DOHH2 (cell line): ENCODE results near the gene DBT.
A peak's percentile ranks its signal among the peaks of the same experiment; 100 is the strongest.

ENCODE experiments used
- H3F3A ChIP-seq: fragments of 200-600 bp; sonication (generic), shearing (Covaris generic); 2 replicates; pipeline ENCODE4 v1.6.0; 2016; ENCODE audit warnings: antibody characterized with exemption, mild to moderate bottlenecking; ENCODE audit not compliant: control insufficient read depth, insufficient read depth
- H3K27ac ChIP-seq: fragments of 200-600 bp; sonication (generic); 2 replicates; pipeline ENCODE4 v1.5.1; 2014; ENCODE audit warnings: low read depth, mild to moderate bottlenecking, low read length, moderate library complexity
- H3K27me3 ChIP-seq: fragments of 200-600 bp; sonication (generic); 2 replicates; pipeline ENCODE4 v1.6.1; 2014; ENCODE audit warnings: mild to moderate bottlenecking, low read length, mixed read lengths; ENCODE audit not compliant: control insufficient read depth
- H3K36me3 ChIP-seq: fragments of 200-600 bp; sonication (generic); 2 replicates; pipeline ENCODE4 v1.6.1; 2014; ENCODE audit warnings: mild to moderate bottlenecking, low read length, moderate library complexity, mixed read lengths; ENCODE audit not compliant: control insufficient read depth
- H3K4me1 ChIP-seq: fragments of 200-600 bp; sonication (generic); 2 replicates; pipeline ENCODE4 v1.6.1; 2014; ENCODE audit warnings: mild to moderate bottlenecking, low read length, mixed read lengths; ENCODE audit not compliant: control insufficient read depth
- H3K4me2 ChIP-seq: fragments of 200-600 bp; sonication (generic); 2 replicates; pipeline ENCODE4 v1.6.0; 2014; ENCODE audit warnings: mild to moderate bottlenecking, low read length, moderate library complexity
- H3K4me3 ChIP-seq: fragments of 200-600 bp; sonication (generic); 2 replicates; pipeline ENCODE4 v1.5.1; 2014; ENCODE audit warnings: mild to moderate bottlenecking, low read length, mixed read lengths
- H3K79me2 ChIP-seq: fragments of 200-600 bp; sonication (generic); 2 replicates; pipeline ENCODE4 v1.6.1; 2014; ENCODE audit warnings: mild to moderate bottlenecking, low read length, mixed read lengths; ENCODE audit not compliant: control insufficient read depth
- H3K9me2 ChIP-seq: fragments of 200-600 bp; sonication (generic); replicated peaks from 2 replicates; pipeline ENCODE4 v1.6.1; 2014; ENCODE audit warnings: mild to moderate bottlenecking, low read length, mixed read lengths; ENCODE audit not compliant: control insufficient read depth
- H3K9me3 ChIP-seq: fragments of 200-600 bp; sonication (generic); 2 replicates; pipeline ENCODE4 v1.6.1; 2014; ENCODE audit warnings: antibody characterized with exemption, low read length, mixed read lengths; ENCODE audit not compliant: control insufficient read depth, insufficient read depth
- H4K20me1 ChIP-seq: fragments of 200-600 bp; sonication (generic); 2 replicates; pipeline ENCODE4 v1.6.0; 2014; ENCODE audit warnings: low read depth, mild to moderate bottlenecking, antibody characterized with exemption, low read length, moderate library complexity; ENCODE audit not compliant: control insufficient read depth, insufficient read depth
- CTCF ChIP-seq: fragments of 200-600 bp; sonication (generic); IDR thresholded peaks from one replicate; pipeline ENCODE4 v1.5.1; 2014; ENCODE audit warnings: antibody characterized with exemption, mild to moderate bottlenecking, low read depth, low read length; ENCODE audit not compliant: poor library complexity, severe bottlenecking
- EZH2phosphoT487 ChIP-seq: fragments of 200-600 bp; sonication (generic); IDR thresholded peaks from 2 replicates; pipeline ENCODE4 v1.6.1; 2017; ENCODE audit warnings: borderline replicate concordance, mild to moderate bottlenecking, antibody characterized with exemption, low read length, moderate library complexity, mixed read lengths

Gene DBT

GRCh38 chr1:100198596-100198995, 51.0 kb downstream of the DBT start:
- H3K4me1 ChIP-seq: no peaks in the 10 kb centered on the region
- H3K9me3 ChIP-seq: no peaks in the 10 kb centered on the region
- TF ChIP-seq CTCF: no peak
- no peak for TF ChIP-seq EZH2phosphoT487
- H3K9me2 ChIP-seq: no peaks in the 10 kb centered on the region
- H3K36me3 ChIP-seq: peaks cover 27% of the 10 kb centered on the region
- H3K27me3 ChIP-seq: no peaks in the 10 kb centered on the region
- H4K20me1 ChIP-seq: no peaks in the 10 kb centered on the region
- no peak overlapping the region for H3K27ac ChIP-seq
- H3K79me2 ChIP-seq: no peaks in the 10 kb centered on the region
- no peak overlapping the region for H3K4me3 ChIP-seq
- no peak overlapping the region for H3K4me2 ChIP-seq
- H3F3A ChIP-seq: no peaks in the 10 kb centered on the region

GRCh38 chr1:100188617-100189016, 61.0 kb downstream of the DBT start:
- Histone ChIP-seq H3K4me2 (no peak overlapping the region), H3K9me2 (no peaks in the 10 kb centered on the region), H3K4me1 (peaks cover 12% of the 10 kb centered on the region), H3K36me3 (peaks cover 3% of the 10 kb centered on the region; the same call in 1 of the 2 replicates), H3F3A (no peaks in the 10 kb centered on the region), H3K27me3 (no peaks in the 10 kb centered on the region), H3K4me3 (no peak overlapping the region), H3K79me2 (no peaks in the 10 kb centered on the region), H3K27ac (no peak overlapping the region), H3K9me3 (no peaks in the 10 kb centered on the region), H4K20me1 (no peaks in the 10 kb centered on the region)
- no peak for TF ChIP-seq CTCF

- TF ChIP-seq EZH2phosphoT487 (no peak), CTCF (no peak)
- Histone ChIP-seq H3K9me2 (no peaks in the 10 kb centered on the region), H3K27ac (no peak overlapping the region), H3K79me2 (no peaks in the 10 kb centered on the region), H3K9me3 (no peaks in the 10 kb centered on the region), H3F3A (no peaks in the 10 kb centered on the region), H4K20me1 (no peaks in the 10 kb centered on the region), H3K4me3 (no peak overlapping the region), H3K36me3 (no peaks in the 10 kb centered on the region), H3K27me3 (no peaks in the 10 kb centered on the region), H3K4me2 (no peak overlapping the region), H3K4me1 (peaks cover 12% of the 10 kb centered on the region)
These were observed 61.7 kb downstream of the DBT start for GRCh38 chr1:100187912-100188311.

- Histone ChIP-seq H3K27ac (no peak overlapping the region), H4K20me1 (no peaks in the 10 kb centered on the region), H3K4me2 (peak overlapping the region; percentile 37; the same call in 1 of the 2 replicates), H3K79me2 (no peaks in the 10 kb centered on the region), H3K27me3 (no peaks in the 10 kb centered on the region), H3K4me1 (peaks cover 12% of the 10 kb centered on the region), H3K9me3 (no peaks in the 10 kb centered on the region), H3K36me3 (no peaks in the 10 kb centered on the region), H3K4me3 (no peak overlapping the region), H3F3A (no peaks in the 10 kb centered on the region), H3K9me2 (no peaks in the 10 kb centered on the region)
- TF ChIP-seq EZH2phosphoT487: no peak
- no peak for TF ChIP-seq CTCF
These were observed 65.1 kb downstream of the DBT start for GRCh38 chr1:100184536-100184935.
